ENCODE data around the gene NEDD9.

- TF ChIP-seq, protein P1, sequence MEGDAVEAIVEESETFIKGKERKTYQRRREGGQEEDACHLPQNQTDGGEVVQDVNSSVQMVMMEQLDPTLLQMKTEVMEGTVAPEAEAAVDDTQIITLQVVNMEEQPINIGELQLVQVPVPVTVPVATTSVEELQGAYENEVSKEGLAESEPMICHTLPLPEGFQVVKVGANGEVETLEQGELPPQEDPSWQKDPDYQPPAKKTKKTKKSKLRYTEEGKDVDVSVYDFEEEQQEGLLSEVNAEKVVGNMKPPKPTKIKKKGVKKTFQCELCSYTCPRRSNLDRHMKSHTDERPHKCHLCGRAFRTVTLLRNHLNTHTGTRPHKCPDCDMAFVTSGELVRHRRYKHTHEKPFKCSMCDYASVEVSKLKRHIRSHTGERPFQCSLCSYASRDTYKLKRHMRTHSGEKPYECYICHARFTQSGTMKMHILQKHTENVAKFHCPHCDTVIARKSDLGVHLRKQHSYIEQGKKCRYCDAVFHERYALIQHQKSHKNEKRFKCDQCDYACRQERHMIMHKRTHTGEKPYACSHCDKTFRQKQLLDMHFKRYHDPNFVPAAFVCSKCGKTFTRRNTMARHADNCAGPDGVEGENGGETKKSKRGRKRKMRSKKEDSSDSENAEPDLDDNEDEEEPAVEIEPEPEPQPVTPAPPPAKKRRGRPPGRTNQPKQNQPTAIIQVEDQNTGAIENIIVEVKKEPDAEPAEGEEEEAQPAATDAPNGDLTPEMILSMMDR (IDR thresholded peaks at IDR 0.05): no peak
- TF ChIP-seq POLR2A (IDR thresholded peaks at IDR 0.05): no peak
Measured at GRCh38 chr6:11219400-11219834, 13.1 kb downstream of the NEDD9 start.

All from uterus (tissue), 2 donors.